Liver (tissue), 9 donors: ENCODE results near the gene RBBP6. TPM values are rescaled to one million over a fixed set of nuclear protein-coding genes. Genes with fewer than 3 reads are reported as not detected.

Experiments
- DNase-seq: peaks from one replicate; pipeline ENCODE4 v3.0.0-alpha.2; 2017; ENCODE audit warnings: low spot score
- H3K27ac ChIP-seq, 2 donors: one replicate each; pipeline ENCODE4 v1.7.0; 2013; ENCODE audit warnings: inconsistent platforms in 2 of 2, low read length in 2 of 2, control low read depth in 1 of 2, low read depth in 1 of 2, mild to moderate bottlenecking in 1 of 2
- H3K27me3 ChIP-seq, 4 donors: one replicate each; pipeline versions ENCODE4 v1.6.1 to v1.7.0; 2013; ENCODE audit warnings: low read length in 3 of 4, inconsistent platforms in 1 of 4, mild to moderate bottlenecking in 1 of 4, moderate library complexity in 1 of 4; ENCODE audit not compliant: control insufficient read depth in 4 of 4, insufficient read depth in 4 of 4
- H3K36me3 ChIP-seq, 4 donors: one replicate each; pipeline versions ENCODE4 v1.6.1 to v1.7.0; 2013; ENCODE audit warnings: low read length in 3 of 4, mild to moderate bottlenecking in 3 of 4, low read depth in 1 of 4, moderate library complexity in 1 of 4; ENCODE audit not compliant: control insufficient read depth in 4 of 4, insufficient read depth in 3 of 4
- H3K4me1 ChIP-seq, 4 donors: one replicate each; pipeline versions ENCODE4 v1.6.1 to v1.7.0; 2013; ENCODE audit warnings: low read length in 3 of 4, mild to moderate bottlenecking in 3 of 4, moderate library complexity in 1 of 4; ENCODE audit not compliant: control insufficient read depth in 4 of 4, insufficient read depth in 4 of 4
- H3K4me3 ChIP-seq, 3 donors: one replicate each; pipeline versions ENCODE4 v1.6.1 to v1.7.0; 2013; ENCODE audit warnings: low read length in 3 of 3, control low read depth in 1 of 3, low read depth in 1 of 3, mild to moderate bottlenecking in 1 of 3
- H3K9ac ChIP-seq, 2 donors: one replicate each; pipeline ENCODE4 v1.7.0; 2013; ENCODE audit warnings: low read length in 2 of 2, mild to moderate bottlenecking in 2 of 2, moderate library complexity in 2 of 2, control low read depth in 1 of 2, low read depth in 1 of 2
- H3K9me3 ChIP-seq, 4 donors: one replicate each; pipeline versions ENCODE4 v1.6.1 to v1.7.0; 2013; ENCODE audit warnings: low read length in 3 of 4; ENCODE audit not compliant: control insufficient read depth in 4 of 4
- ATF3 ChIP-seq: IDR thresholded peaks from 2 replicates; pipeline ENCODE4 v1.6.1; 2016; ENCODE audit warnings: antibody characterized with exemption
- CTCF ChIP-seq: fragments of 150-350 bp; IDR thresholded peaks from 2 replicates; pipeline ENCODE4 v1.5.1; 2017; ENCODE audit warnings: improper control_type of control experiment, low read depth, low read length; ENCODE audit not compliant: missing input control
- EGR1 ChIP-seq, 2 donors: IDR thresholded peaks; 2 replicates each; pipeline ENCODE4 v1.6.1; 2016 to 2018; ENCODE audit warnings: antibody characterized with exemption in 2 of 2, low read depth in 2 of 2
- FOXA2 ChIP-seq: IDR thresholded peaks from 2 replicates; pipeline ENCODE4 v1.6.1; 2016; ENCODE audit warnings: antibody characterized with exemption
- GABPA ChIP-seq, 2 donors: IDR thresholded peaks in 1 of 2; conservative IDR thresholded peaks in 1 of 2; 2 replicates each; pipeline ENCODE4 v1.6.1; 2016; ENCODE audit warnings: antibody characterized with exemption in 2 of 2, mild to moderate bottlenecking in 1 of 2, moderate library complexity in 1 of 2
- HNF4G ChIP-seq: IDR thresholded peaks from 2 replicates; pipeline ENCODE4 v1.6.1; 2016; ENCODE audit warnings: antibody characterized with exemption
- JUND ChIP-seq, 2 donors: IDR thresholded peaks; 2 replicates each; pipeline ENCODE4 v1.6.1; 2016; ENCODE audit warnings: antibody characterized with exemption in 2 of 2
- MAX ChIP-seq: IDR thresholded peaks from 2 replicates; pipeline ENCODE4 v1.6.1; 2016; ENCODE audit warnings: antibody characterized with exemption
- NR2F2 ChIP-seq: IDR thresholded peaks from 2 replicates; pipeline ENCODE4 v1.6.1; 2016; ENCODE audit warnings: antibody characterized with exemption
- RAD21 ChIP-seq, 2 donors: IDR thresholded peaks; 2 replicates each; pipeline ENCODE4 v1.6.1; 2016; ENCODE audit warnings: antibody characterized with exemption in 2 of 2, mild to moderate bottlenecking in 2 of 2
- REST ChIP-seq: IDR thresholded peaks from 2 replicates; pipeline ENCODE4 v1.6.1; 2016; ENCODE audit warnings: antibody characterized with exemption, mild to moderate bottlenecking
- RXRA ChIP-seq, 2 donors: IDR thresholded peaks; 2 replicates each; pipeline ENCODE4 v1.6.1; 2017 to 2018; ENCODE audit warnings: antibody characterized with exemption in 2 of 2, mild to moderate bottlenecking in 1 of 2
- SP1 ChIP-seq: IDR thresholded peaks from 2 replicates; pipeline ENCODE4 v1.6.1; 2018; ENCODE audit warnings: antibody characterized with exemption, mild to moderate bottlenecking
- TAF1 ChIP-seq: conservative IDR thresholded peaks from 2 replicates; pipeline ENCODE4 v1.6.1; 2016; ENCODE audit warnings: antibody characterized with exemption, mild to moderate bottlenecking
- YY1 ChIP-seq: IDR thresholded peaks from 2 replicates; pipeline ENCODE4 v1.6.1; 2016; ENCODE audit warnings: antibody characterized with exemption, mild to moderate bottlenecking
- WGBS: extraction: QIAGEN DNeasy Blood & Tissue Kit; methylation state at CpG from one replicate; pipeline ENCODE4 v1.1.7; 2013; 5-methylcytosine and 5-hydroxymethylcytosine counted together
- polyA plus RNA-seq, 2 donors: library from polyadenylated mRNA; stranded (reverse) in 1 of 2; unstranded in 1 of 2; fragments of 200-250 nt in 1 of 2; fragments of >200 nt in 1 of 2; fragmentation: Nextera tagmentation in 1 of 2; extraction: Ambion mirVana in 1 of 2; gene quantifications; one replicate each; pipeline versions ENCODE4 v1.2.1 to v1.2.3, GENCODE V29; 2013 to 2015
- total RNA-seq, 2 donors: library from RNA; depleted of rRNA; stranded (reverse); fragments of >200 nt; gene quantifications; one replicate each; pipeline ENCODE4 v1.2.3, GENCODE V29; 2014
- donor health status: healthy.
- donor health status: healthy.
- donor health status: healthy.
- donor health status: healthy.
- donor health status: healthy.

RBBP6 gene
- total and polyA plus RNA-seq, 4 donors, result 8.1 to 35.8 (median 11.8) TPM

GRCh38 chr16:24490866-24491265, 48.5 kb upstream of the RBBP6 start:
- 78% methylated on average over 2 of the region's 2 CpGs for WGBS
- H3K9ac ChIP-seq, result no peak overlapping the region
- TF ChIP-seq RAD21 (IDR thresholded peaks at IDR 0.05), result no peak
- no peak for TF ChIP-seq ATF3
- no peak for TF ChIP-seq HNF4G
- TF ChIP-seq MAX, result no peak
- H3K9me3 ChIP-seq, result peaks cover 3 to 21% (median 8%) of the 10 kb centered on the region in 4 donors
- H3K27me3 ChIP-seq, result peaks cover 0 to 3% (median 0%) of the 10 kb centered on the region in 4 donors
- DNase-seq, result no peak
- no peak overlapping the region for H3K4me3 ChIP-seq
- H3K4me1 ChIP-seq, result no peaks in the 10 kb centered on the region
- H3K36me3 ChIP-seq, result no peaks in the 10 kb centered on the region
- no peak overlapping the region for H3K27ac ChIP-seq

- no peaks in the 10 kb centered on the region for H3K4me1 ChIP-seq
- WGBS, result 80% methylated on average over 2 of the region's 2 CpGs
- TF ChIP-seq RXRA (IDR thresholded peaks at IDR 0.05) (no peak), EGR1 (IDR thresholded peaks at IDR 0.05; ENCODE audit: low read depth in 2 of 2) (no peak), GABPA (IDR thresholded peaks at IDR 0.05 in 1 of 2, conservative IDR thresholded peaks at IDR 0.05 in 1 of 2) (no peak), TAF1 (no peak), FOXA2 (no peak), RAD21 (IDR thresholded peaks at IDR 0.05) (no peak), MAX (no peak), ATF3 (no peak), REST (no peak), JUND (IDR thresholded peaks at IDR 0.05) (no peak), CTCF (no peak), NR2F2 (no peak), SP1 (no peak), YY1 (no peak)
- peaks cover 0 to 3% (median 0%) of the 10 kb centered on the region in 4 donors for H3K27me3 ChIP-seq
- H3K27ac ChIP-seq, result no peak overlapping the region
- no peak overlapping the region for H3K9ac ChIP-seq
- DNase-seq, result no peak
- no peak overlapping the region for H3K4me3 ChIP-seq
- H3K36me3 ChIP-seq, result no peaks in the 10 kb centered on the region
- H3K9me3 ChIP-seq, result peaks cover 3 to 21% (median 8%) of the 10 kb centered on the region in 4 donors
These were observed 47.6 kb upstream of the RBBP6 start for GRCh38 chr16:24491731-24492130.
